Immature natural killer cell (primary cell): ENCODE data around the gene SMC5. TPM values are rescaled to one million over a fixed set of nuclear protein-coding genes. Genes with fewer than 3 reads are reported as not detected.
A peak's percentile ranks its signal among the peaks of the same experiment; 100 is the strongest.

Experiments
- DNase-seq, 3 donors: peaks; one replicate each; pipeline ENCODE4 v3.0.0; 2022; ENCODE audit warnings: mixed read lengths in 1 of 3
- H3K27ac Mint-ChIP-seq, 6 donors: one replicate each; pipeline ENCODE4 v1.8.0; 2020; ENCODE audit warnings: mixed read lengths in 6 of 6, mild to moderate bottlenecking in 5 of 6, inconsistent platforms in 4 of 6, moderate library complexity in 3 of 6
- H3K27me3 Mint-ChIP-seq, 3 donors: one replicate each; pipeline ENCODE4 v1.8.0; 2020 to 2021; ENCODE audit warnings: low read depth in 3 of 3, mild to moderate bottlenecking in 3 of 3, mixed read lengths in 3 of 3, moderate library complexity in 3 of 3, inconsistent platforms in 1 of 3
- H3K36me3 Mint-ChIP-seq, 3 donors: one replicate each; pipeline ENCODE4 v1.8.0; 2020; ENCODE audit warnings: mixed read lengths in 3 of 3, inconsistent platforms in 2 of 3, mild to moderate bottlenecking in 2 of 3
- H3K4me1 Mint-ChIP-seq, 2 donors: one replicate each; pipeline ENCODE4 v1.8.0; 2020; ENCODE audit warnings: inconsistent platforms in 2 of 2, mild to moderate bottlenecking in 2 of 2, mixed read lengths in 2 of 2, moderate library complexity in 1 of 2
- H3K4me3 Mint-ChIP-seq, 5 donors: one replicate each; pipeline ENCODE4 v1.8.0; 2020; ENCODE audit warnings: mild to moderate bottlenecking in 5 of 5, mixed read lengths in 5 of 5, inconsistent platforms in 3 of 5, moderate library complexity in 3 of 5
- H3K9me3 Mint-ChIP-seq, 6 donors: one replicate each; pipeline ENCODE4 v1.8.0; 2020; ENCODE audit warnings: mild to moderate bottlenecking in 6 of 6, mixed read lengths in 6 of 6, inconsistent platforms in 4 of 6, moderate library complexity in 3 of 6
- polyA plus RNA-seq, 3 donors: library from polyadenylated mRNA; unstranded; fragments of 300-500 nt; fragmentation: Illumina TruSeq; gene quantifications; one replicate each; pipeline ENCODE4 v1.2.3, GENCODE V29; 2021

The SMC5 gene
- polyA plus RNA-seq, 3 donors from 2014 or later: 7.0 to 24.2 (median 15.5) TPM

DNA sequence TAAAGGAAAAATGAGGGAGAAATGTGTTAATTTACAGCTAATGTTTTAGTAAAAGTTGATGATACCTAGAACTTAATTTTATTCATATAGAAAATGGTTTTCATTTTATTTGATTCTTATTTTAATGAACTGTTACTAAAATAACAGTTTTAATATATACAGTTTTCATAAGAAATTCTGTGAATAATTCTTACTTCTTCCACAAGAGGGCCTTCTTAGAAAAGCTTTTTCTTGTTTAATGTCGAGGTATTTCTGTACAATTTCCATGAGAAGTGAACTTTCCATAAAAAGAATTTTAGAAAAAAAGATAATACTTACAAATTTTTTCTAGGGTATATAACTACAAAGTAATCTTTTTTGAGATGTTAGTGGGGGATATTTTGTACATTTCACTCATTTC lies 81.8 kb downstream of the SMC5 start:
- Mint-ChIP-seq H3K4me3 (no peak overlapping the region), H3K27ac (no peak overlapping the region)

DNA sequence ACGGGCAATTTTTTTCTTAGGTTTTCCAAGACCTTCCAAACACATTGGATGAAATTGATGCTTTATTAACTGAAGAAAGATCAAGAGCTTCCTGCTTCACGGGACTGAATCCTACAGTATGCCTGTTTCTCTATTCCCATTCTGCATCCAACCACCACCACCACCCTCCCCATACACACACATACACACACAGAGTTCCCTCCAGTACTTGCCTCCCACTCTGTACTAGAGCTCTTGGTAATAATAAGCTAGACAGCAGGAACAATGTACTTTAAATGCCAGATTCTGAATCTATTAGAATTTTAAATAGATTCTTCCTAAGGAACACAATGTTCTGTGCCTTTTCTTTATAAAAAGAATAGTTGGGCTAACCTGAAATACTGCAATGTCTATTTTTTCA lies 88.3 kb downstream of the SMC5 start:
- no peaks in the 10 kb centered on the region for H3K9me3 Mint-ChIP-seq
- H3K4me3 Mint-ChIP-seq: no peak overlapping the region
- peaks cover 13 to 43% (median 13%) of the 10 kb centered on the region in 3 donors for H3K36me3 Mint-ChIP-seq
- H3K27ac Mint-ChIP-seq: peak overlapping the region in 1 of 6 donors; percentile 18
- H3K27me3 Mint-ChIP-seq: no peaks in the 10 kb centered on the region
- H3K4me1 Mint-ChIP-seq: no peaks in the 10 kb centered on the region
- DNase-seq: no peak

More for the DNA sequence above, 81.8 kb downstream of the SMC5 start:
- Mint-ChIP-seq H3K36me3 (peaks cover 3 to 7% (median 7%) of the 10 kb centered on the region in 3 donors), H3K4me1 (peaks cover 2 to 9% of the 10 kb centered on the region in 2 donors), H3K27me3 (no peaks in the 10 kb centered on the region), H3K9me3 (no peaks in the 10 kb centered on the region)
- peak; percentile 10 to 22 (median 13) for DNase-seq

DNA sequence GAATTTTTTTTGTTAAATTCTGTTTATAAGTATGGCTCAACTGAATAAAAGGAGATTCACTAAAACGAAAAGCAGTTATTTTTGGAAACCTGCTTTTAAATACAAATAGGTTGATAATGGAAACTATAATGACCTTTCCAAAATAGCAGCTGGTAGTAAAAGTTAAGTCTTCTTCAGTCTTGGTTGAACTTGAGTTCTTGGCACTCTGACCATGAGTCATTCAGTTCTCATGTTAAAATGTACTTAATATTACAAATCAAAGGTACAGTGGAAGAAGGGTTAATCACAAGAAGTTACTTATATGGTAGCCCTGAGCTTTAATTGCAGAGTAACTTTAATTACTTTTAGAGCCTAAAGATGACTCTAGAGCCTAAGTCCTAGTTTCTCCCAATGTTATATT lies 93.6 kb downstream of the SMC5 start:
- H3K4me1 Mint-ChIP-seq: no peaks in the 10 kb centered on the region
- no peaks in the 10 kb centered on the region for H3K9me3 Mint-ChIP-seq
- H3K27ac Mint-ChIP-seq: no peak overlapping the region
- H3K36me3 Mint-ChIP-seq: peaks cover 9 to 35% (median 13%) of the 10 kb centered on the region in 3 donors
- no peak overlapping the region for H3K4me3 Mint-ChIP-seq
- no peak for DNase-seq
- no peaks in the 10 kb centered on the region for H3K27me3 Mint-ChIP-seq

DNA sequence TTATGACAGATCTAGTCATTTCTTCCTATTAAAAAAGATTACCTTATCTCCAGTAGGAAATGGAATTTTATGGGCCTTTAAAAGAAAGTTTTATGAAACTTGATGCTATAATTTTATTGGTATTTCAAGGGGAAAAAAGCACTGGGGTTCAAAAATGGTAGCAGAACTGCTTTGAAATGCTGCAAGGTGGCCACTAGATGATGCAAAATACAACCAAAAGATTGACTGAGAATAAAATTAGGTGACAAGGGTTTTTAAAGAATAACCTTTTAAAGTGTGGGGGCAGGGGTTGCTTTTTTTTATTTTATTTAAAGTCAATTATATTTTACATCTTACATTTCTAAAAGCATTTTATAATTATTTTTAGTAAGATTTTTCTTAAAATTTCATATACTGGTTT lies 94.0 kb downstream of the SMC5 start:
- H3K27me3 Mint-ChIP-seq: no peaks in the 10 kb centered on the region
- peak; percentile 3 to 19 (median 10) for DNase-seq
- no peaks in the 10 kb centered on the region for H3K9me3 Mint-ChIP-seq
- H3K4me3 Mint-ChIP-seq: no peak overlapping the region
- peaks cover 9 to 31% (median 13%) of the 10 kb centered on the region in 3 donors for H3K36me3 Mint-ChIP-seq
- H3K27ac Mint-ChIP-seq: no peak overlapping the region
- H3K4me1 Mint-ChIP-seq: no peaks in the 10 kb centered on the region

DNA sequence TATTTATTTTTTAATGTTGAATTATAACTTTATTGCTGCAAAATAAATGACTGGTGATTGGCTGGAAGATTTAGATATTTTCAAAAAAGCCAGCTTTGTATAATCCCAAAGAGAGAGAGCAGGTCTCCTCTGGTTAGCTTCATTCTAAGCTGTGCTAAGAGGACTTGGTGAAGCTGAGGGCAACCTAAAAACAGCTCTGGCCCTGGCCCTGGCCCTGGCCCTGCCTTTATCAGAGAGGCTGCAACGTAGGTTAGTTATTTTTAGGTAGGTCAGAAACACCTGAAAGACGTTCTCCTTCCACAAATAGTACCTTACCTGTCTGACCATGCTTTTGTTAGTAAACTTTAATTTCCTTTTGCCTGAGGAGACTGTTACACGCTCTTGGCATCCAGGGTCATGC lies 97.0 kb downstream of the SMC5 start:
- Mint-ChIP-seq H3K27me3 (no peaks in the 10 kb centered on the region), H3K9me3 (no peaks in the 10 kb centered on the region), H3K36me3 (peaks cover 7 to 12% (median 8%) of the 10 kb centered on the region in 3 donors), H3K4me1 (no peaks in the 10 kb centered on the region), H3K27ac (peak overlapping the region in 1 of 6 donors; percentile 18), H3K4me3 (no peak overlapping the region)
- DNase-seq: no peak

DNA sequence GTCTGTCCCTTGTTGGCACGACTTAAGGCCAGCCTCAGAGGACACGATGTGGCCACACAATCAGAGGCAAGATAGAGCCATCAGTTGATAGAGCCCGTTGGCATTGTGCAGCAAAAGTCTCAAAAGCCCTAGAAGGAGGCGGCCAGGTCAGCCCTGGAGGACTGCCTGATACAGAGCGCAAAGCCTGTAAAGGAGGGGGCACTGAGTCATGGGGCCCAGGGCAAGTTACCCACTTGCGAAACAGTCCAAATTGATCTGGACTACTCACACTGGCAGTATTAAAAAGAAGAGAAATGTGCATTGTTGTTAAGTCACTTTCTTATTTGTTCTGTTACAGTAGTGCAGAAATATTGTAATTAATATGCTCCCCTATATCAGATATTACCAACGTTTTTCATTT lies 104.2 kb downstream of the SMC5 start:
- Mint-ChIP-seq H3K36me3 (peaks cover 0 to 11% (median 7%) of the 10 kb centered on the region in 3 donors), H3K27ac (no peak overlapping the region), H3K4me1 (no peaks in the 10 kb centered on the region), H3K9me3 (no peaks in the 10 kb centered on the region), H3K27me3 (no peaks in the 10 kb centered on the region), H3K4me3 (no peak overlapping the region)
- no peak for DNase-seq

DNA sequence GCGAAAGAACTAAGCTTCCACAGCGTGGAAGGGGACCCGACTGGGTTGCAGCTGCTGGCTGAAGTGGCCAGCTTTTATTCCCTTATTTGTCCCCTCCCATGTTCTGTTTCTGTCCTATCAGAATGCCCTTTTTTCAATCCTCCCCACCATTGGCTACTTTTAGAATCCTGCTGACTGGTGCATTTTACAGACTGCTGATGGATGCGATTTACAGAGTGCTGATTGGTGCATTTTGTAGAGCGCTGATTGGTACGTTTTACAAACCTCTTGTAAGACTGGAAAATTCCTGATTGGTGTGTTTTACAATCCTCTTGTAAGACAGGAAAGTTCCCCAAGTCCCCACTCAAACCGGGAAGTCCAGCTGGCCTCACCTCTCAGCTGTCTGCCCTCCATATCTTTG lies 105.0 kb downstream of the SMC5 start:
- no peak overlapping the region for H3K27ac Mint-ChIP-seq
- no peak for DNase-seq
- no peaks in the 10 kb centered on the region for H3K27me3 Mint-ChIP-seq
- H3K4me3 Mint-ChIP-seq: no peak overlapping the region
- no peaks in the 10 kb centered on the region for H3K9me3 Mint-ChIP-seq
- H3K36me3 Mint-ChIP-seq: peaks cover 0 to 7% (median 7%) of the 10 kb centered on the region in 3 donors
- no peaks in the 10 kb centered on the region for H3K4me1 Mint-ChIP-seq

DNA sequence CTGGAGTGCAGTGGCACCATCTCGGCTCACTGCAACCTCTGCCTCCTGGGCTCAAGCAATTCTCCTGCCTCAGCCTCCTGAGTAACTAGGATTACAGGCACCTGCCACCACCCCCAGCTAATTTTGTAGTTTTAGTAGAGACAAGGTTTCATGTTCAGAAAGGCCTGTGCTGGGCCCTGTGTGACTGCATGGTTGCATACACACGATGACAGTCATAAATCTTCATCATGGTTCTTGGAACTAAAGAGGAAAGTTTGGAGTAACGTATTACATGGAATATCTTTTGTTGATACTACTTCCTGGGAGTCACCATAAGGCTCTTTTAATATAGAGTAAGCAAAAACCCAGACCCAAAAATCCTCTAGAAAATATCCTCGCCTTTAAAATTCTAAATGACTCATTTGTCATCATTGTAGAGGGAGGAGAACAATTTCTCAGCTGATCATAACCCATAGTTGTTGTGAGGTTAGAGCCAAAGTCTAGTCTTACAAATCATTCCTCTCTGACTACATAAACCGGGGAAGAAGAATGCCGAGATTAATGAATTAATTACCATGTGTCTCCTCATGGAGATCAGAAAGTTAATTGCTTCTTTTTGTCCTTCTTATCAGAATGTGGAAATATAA lies 108.6 kb downstream of the SMC5 start:
- peaks cover 0 to 7% (median 7%) of the 10 kb centered on the region in 3 donors for H3K36me3 Mint-ChIP-seq
- peaks cover 0 to 6% (median 2%) of the 10 kb centered on the region in 3 donors for H3K27me3 Mint-ChIP-seq
- H3K9me3 Mint-ChIP-seq: no peaks in the 10 kb centered on the region
- no peak overlapping the region for H3K4me3 Mint-ChIP-seq
- no peaks in the 10 kb centered on the region for H3K4me1 Mint-ChIP-seq
- DNase-seq: no peak
- no peak overlapping the region for H3K27ac Mint-ChIP-seq

DNA sequence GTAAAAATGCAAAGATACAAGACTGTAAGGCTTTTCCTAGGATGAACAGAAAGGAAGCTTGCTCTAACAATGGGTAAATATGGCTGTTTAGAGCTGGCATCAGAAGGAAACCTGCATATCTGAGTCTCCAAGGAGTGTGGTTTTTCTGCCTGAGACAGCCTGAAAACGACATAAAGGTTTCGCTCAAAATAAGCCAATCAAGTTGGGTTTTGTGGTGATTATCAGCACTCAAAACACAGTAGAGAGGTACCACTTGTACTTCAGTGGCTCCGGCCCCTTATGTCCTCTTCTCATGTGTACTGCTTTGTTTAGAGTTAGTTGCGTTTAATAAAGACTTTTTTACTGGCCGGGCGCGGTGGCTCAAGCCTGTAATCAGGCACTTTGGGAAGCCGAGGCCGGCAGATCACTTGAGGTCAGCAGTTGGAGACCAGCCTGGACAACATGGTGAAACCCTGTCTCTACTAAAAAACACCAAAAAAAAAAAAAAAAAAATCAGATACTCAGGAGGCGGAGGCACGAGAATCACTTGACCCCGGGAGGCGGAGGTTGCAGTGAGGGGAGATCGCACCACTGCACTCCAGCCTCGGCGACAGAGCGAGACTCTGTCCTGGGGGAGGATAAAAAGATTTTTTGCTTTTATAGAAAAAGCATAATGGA lies 116.3 kb downstream of the SMC5 start:
- no peak overlapping the region for H3K4me3 Mint-ChIP-seq
- no peak for DNase-seq
- H3K36me3 Mint-ChIP-seq: no peaks in the 10 kb centered on the region
- H3K9me3 Mint-ChIP-seq: no peaks in the 10 kb centered on the region
- H3K4me1 Mint-ChIP-seq: no peaks in the 10 kb centered on the region
- H3K27me3 Mint-ChIP-seq: peaks cover 0 to 2% (median under 1%) of the 10 kb centered on the region in 3 donors
- no peak overlapping the region for H3K27ac Mint-ChIP-seq

DNA sequence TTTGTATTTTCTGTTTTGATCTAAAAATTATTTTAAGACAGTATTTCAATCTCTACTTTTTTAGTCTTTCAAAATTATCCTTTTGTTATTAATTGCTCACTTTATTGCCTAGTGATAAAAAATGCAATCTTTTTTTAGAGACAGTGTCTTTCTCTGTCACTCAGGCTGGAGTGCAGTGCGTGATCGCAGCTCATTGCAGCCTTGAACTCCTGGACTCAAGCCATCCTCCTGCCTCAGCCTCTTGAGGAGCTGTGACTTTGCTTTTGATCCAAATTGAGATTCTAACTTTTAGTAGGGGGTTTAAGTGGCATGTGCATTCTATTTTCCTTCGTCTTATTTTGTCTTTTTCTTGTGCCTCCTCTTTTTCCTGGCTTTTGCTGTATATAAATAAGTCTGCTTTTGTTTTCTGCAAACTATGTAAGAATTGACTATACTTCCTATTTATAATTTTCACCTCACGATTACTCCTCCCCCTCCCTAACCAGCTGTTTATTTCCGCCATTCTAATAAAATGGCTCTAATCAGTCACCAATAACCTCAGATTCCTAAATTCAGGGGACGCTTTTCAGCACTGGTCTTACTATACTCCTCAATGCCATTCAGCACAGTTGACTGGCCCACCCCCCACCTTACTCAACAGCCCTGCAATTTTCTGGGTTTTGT lies 123.4 kb downstream of the SMC5 start:
- H3K4me3 Mint-ChIP-seq: no peak overlapping the region
- H3K27ac Mint-ChIP-seq: no peak overlapping the region
- DNase-seq: no peak
- peaks cover 0 to 3% (median 0%) of the 10 kb centered on the region in 3 donors for H3K27me3 Mint-ChIP-seq
- no peaks in the 10 kb centered on the region for H3K9me3 Mint-ChIP-seq
- peaks cover 11 to 15% of the 10 kb centered on the region in 2 donors for H3K4me1 Mint-ChIP-seq
- H3K36me3 Mint-ChIP-seq: peaks cover 6 to 16% (median 8%) of the 10 kb centered on the region in 3 donors

DNA sequence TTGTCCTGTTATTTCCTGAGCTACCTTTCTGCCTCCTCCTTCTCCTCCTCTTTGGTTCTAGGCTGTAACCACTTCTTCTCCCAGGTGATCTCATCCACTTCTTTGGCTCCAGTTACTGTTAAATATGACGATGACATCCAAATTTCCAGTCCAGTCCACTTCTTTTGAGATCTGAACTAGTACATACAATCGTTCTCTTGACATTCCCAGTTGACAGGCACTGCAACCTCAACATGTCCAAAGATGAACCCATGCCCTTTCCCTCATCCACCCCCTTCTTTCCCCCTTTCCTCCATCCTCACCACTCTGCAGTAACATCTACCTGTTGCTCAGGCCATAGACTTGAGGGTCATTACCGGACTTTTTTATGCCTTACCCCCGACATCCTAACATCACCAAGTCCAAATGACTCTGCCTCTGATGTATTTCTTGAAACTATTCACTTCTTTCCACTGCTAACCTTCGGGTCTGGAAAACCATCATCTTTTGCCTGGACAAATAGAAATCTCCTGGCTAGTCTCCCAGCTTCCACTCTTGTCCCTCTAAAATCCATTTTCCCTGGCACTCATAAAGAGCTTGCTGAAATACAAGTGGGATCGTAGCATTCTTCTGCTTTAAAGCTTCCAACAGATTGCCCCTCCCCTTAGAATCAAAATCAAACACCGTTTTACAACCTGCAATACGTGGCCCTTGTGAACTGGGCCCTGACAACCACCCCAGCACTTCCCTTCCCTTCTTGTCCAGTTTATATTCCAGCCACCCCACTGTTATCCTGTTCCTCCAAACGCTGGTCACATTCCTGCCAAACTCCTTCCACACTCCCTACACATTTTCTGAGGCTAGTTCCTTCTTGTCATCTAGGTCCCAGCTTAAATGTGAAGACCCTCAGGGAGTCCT lies 124.2 kb downstream of the SMC5 start:
- Mint-ChIP-seq H3K36me3 (peaks cover 6 to 22% (median 8%) of the 10 kb centered on the region in 3 donors), H3K9me3 (no peaks in the 10 kb centered on the region), H3K4me3 (no peak overlapping the region), H3K4me1 (peaks cover 17 to 23% of the 10 kb centered on the region in 2 donors), H3K27ac (peak overlapping the region in 3 of 6 donors; percentile 2 to 79 (median 44)), H3K27me3 (peaks cover 0 to 3% (median 0%) of the 10 kb centered on the region in 3 donors)
- no peak for DNase-seq

DNA sequence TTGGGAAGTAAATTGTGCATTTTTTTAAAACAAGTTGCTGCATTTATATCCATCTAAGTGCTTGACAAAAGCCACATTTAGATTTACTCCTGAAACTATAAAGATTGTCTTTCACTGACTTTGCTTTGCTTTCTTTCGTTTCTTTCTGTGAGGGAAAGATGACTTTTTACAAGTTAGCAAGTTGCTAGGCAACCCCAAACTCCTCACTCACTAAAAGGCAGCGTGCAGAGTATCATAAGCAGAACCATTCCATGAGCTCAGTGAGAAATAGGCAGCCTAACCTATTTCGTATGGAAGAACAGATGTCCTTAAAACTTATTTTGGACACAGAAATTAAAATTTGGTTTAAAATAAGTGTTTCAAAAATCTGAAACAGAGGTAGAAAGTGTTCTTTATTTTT lies 126.6 kb downstream of the SMC5 start:
- Mint-ChIP-seq H3K27me3 (peaks cover 0 to 3% (median 0%) of the 10 kb centered on the region in 3 donors), H3K9me3 (no peaks in the 10 kb centered on the region), H3K36me3 (peaks cover 6 to 22% (median 8%) of the 10 kb centered on the region in 3 donors), H3K27ac (no peak overlapping the region), H3K4me1 (peaks cover 37 to 44% of the 10 kb centered on the region in 2 donors), H3K4me3 (no peak overlapping the region)
- DNase-seq: no peak

DNA sequence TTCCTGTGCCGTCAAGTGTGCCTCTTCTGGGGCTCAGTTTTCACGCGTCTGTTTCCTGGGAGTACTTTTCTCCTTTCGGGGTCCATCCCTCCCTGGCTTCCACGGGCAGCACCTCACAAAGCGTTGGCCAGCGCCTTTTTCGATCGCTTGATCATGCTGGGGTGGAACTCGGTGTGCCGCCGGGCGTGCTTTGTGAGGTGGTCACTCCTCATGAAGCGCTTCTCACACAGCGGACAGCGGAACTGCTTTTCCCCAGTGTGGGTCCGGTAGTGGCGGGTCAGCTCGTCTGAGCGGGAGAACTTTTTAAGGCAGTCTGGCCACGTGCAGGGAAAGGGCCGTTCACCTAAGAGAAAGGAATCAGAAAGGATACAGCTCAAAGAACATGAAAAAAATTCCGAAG lies 128.9 kb downstream of the SMC5 start:
- Mint-ChIP-seq H3K4me3 (no peak overlapping the region), H3K27me3 (peaks cover 0 to 3% (median 2%) of the 10 kb centered on the region in 3 donors), H3K36me3 (peaks cover 2 to 22% (median 8%) of the 10 kb centered on the region in 3 donors), H3K4me1 (peaks cover 59 to 66% of the 10 kb centered on the region in 2 donors), H3K27ac (peak overlapping the region in 2 of 6 donors; percentile 35 to 47), H3K9me3 (no peaks in the 10 kb centered on the region)
- no peak for DNase-seq
